GM23248 (cell line): ENCODE results near the gene MSH5.

Source experiments
- EZH2 ChIP-seq: fragments of 200-600 bp; sonication (generic); IDR thresholded peaks from 2 replicates; pipeline ENCODE4 v1.6.1; 2018; ENCODE audit warnings: antibody characterized with exemption, mild to moderate bottlenecking; ENCODE audit not compliant: insufficient read depth, poor library complexity, severe bottlenecking
- EZH2phosphoT487 ChIP-seq: fragments of 200-600 bp; sonication (generic); IDR thresholded peaks from 2 replicates; pipeline ENCODE4 v1.6.1; 2018; ENCODE audit warnings: antibody characterized with exemption, moderate library complexity, mild to moderate bottlenecking, low read depth; ENCODE audit not compliant: insufficient read depth

DNA sequence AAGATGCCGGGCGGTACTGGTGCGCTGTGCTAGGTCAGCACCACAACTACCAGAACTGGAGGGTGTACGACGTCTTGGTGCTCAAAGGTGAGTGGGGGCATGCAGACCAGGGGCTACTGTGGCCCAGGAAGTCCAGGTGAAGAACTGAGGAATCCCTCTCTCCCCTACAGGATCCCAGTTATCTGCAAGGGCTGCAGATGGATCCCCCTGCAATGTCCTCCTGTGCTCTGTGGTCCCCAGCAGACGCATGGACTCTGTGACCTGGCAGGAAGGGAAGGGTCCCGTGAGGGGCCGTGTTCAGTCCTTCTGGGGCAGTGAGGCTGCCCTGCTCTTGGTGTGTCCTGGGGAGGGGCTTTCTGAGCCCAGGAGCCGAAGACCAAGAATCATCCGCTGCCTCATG is 32.1 kb upstream of the MSH5 start:
- no peak for TF ChIP-seq EZH2phosphoT487
- TF ChIP-seq EZH2, result no peak
